ENCODE data around the gene NBL1. TPM values are rescaled to one million over a fixed set of nuclear protein-coding genes. Genes with fewer than 3 reads are reported as not detected.

Gene NBL1
- total RNA-seq, 1 donor from 2014 or later: 2.4 TPM

DNA sequence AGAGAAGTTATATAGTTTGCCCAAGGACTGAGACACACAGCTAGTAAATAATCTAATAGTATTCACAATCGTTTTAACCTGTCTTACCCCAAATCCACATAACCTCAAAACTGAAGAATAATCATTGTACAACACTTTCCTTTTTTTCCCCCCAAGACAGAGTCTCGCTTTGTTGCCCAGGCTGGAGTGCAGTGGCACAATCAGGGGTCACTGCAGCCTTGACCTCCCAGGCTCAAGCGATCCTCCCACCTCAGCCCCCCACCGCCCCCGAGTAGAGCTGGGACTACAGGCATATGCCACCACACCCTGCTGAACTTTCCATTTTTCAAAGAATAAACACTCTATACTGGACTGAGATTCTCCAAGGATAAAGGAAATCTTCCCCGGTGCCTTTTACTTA is 28.7 kb upstream of the NBL1 start:
- Histone ChIP-seq H3K27me3 (no peaks in the 10 kb centered on the region), H3F3A (ENCODE audit: low read depth) (no peaks in the 10 kb centered on the region), H3K4me1 (peaks cover 10% of the 10 kb centered on the region), H3K27ac (no peak overlapping the region), H3K4me2 (no peak overlapping the region), H3K79me2 (ENCODE audit: low read depth) (peaks cover 16% of the 10 kb centered on the region), H4K20me1 (ENCODE audit: low read depth) (peaks cover 16% of the 10 kb centered on the region), H3K36me3 (no peaks in the 10 kb centered on the region), H3K9ac (no peak overlapping the region), H3K4me3 (no peak overlapping the region), H3K9me3 (ENCODE audit: low read depth) (no peaks in the 10 kb centered on the region), H2AFZ (replicated peaks) (no peak overlapping the region)
- Mint-ChIP-seq H3K4me3 (no peak overlapping the region), H3K9me3 (no peaks in the 10 kb centered on the region), H3K36me3 (peaks cover 6% of the 10 kb centered on the region), H3K4me1 (peaks cover 22% of the 10 kb centered on the region), H3K27ac (no peak overlapping the region), H3K27me3 (ENCODE audit: insufficient read depth, low read depth) (no peaks in the 10 kb centered on the region)
- DNase-seq (ENCODE audit: low spot score): no peak
- TF ChIP-seq, protein P1, sequence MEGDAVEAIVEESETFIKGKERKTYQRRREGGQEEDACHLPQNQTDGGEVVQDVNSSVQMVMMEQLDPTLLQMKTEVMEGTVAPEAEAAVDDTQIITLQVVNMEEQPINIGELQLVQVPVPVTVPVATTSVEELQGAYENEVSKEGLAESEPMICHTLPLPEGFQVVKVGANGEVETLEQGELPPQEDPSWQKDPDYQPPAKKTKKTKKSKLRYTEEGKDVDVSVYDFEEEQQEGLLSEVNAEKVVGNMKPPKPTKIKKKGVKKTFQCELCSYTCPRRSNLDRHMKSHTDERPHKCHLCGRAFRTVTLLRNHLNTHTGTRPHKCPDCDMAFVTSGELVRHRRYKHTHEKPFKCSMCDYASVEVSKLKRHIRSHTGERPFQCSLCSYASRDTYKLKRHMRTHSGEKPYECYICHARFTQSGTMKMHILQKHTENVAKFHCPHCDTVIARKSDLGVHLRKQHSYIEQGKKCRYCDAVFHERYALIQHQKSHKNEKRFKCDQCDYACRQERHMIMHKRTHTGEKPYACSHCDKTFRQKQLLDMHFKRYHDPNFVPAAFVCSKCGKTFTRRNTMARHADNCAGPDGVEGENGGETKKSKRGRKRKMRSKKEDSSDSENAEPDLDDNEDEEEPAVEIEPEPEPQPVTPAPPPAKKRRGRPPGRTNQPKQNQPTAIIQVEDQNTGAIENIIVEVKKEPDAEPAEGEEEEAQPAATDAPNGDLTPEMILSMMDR (IDR thresholded peaks at IDR 0.05): no peak
- no peak for TF ChIP-seq EZH2 (IDR thresholded peaks at IDR 0.05)
- no peak for TF ChIP-seq EZH2phosphoT487 (IDR thresholded peaks at IDR 0.05)

DNA sequence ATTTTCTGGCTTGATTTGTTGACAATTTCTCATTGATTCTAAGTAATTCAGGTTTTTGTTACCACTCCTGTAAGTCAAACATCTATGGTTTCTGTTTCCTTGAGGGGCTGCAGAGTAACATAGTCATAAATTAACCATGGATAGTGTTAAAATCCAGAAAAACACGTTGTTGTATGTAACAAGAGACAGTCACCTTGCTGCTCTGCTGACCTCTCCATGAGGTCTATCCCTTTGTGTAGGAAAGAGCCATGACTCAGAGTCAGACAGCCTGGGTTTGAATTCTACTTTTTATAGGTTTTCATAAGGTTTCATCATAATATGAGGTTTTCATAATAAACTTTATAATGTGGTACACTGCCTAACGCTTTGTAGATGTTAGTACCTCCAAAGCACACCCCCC is 27.6 kb upstream of the NBL1 start:
- Mint-ChIP-seq H3K27me3 (ENCODE audit: insufficient read depth, low read depth) (no peaks in the 10 kb centered on the region), H3K4me1 (peaks cover 22% of the 10 kb centered on the region), H3K9me3 (no peaks in the 10 kb centered on the region), H3K36me3 (peaks cover 6% of the 10 kb centered on the region), H3K27ac (no peak overlapping the region), H3K4me3 (no peak overlapping the region)
- Histone ChIP-seq H3K36me3 (no peaks in the 10 kb centered on the region), H3K4me3 (no peak overlapping the region), H3K9ac (no peak overlapping the region), H3K4me1 (peaks cover 10% of the 10 kb centered on the region), H3K27ac (no peak overlapping the region), H3K9me3 (ENCODE audit: low read depth) (no peaks in the 10 kb centered on the region), H3K27me3 (no peaks in the 10 kb centered on the region), H2AFZ (replicated peaks) (no peak overlapping the region), H3K4me2 (no peak overlapping the region), H4K20me1 (ENCODE audit: low read depth) (peaks cover 16% of the 10 kb centered on the region), H3F3A (ENCODE audit: low read depth) (no peaks in the 10 kb centered on the region), H3K79me2 (ENCODE audit: low read depth) (peaks cover 20% of the 10 kb centered on the region)
- TF ChIP-seq EZH2 (IDR thresholded peaks at IDR 0.05) (no peak), EZH2phosphoT487 (IDR thresholded peaks at IDR 0.05) (no peak)
- TF ChIP-seq, protein P1 (IDR thresholded peaks at IDR 0.05): no peak
- no peak for DNase-seq (ENCODE audit: low spot score)

DNA sequence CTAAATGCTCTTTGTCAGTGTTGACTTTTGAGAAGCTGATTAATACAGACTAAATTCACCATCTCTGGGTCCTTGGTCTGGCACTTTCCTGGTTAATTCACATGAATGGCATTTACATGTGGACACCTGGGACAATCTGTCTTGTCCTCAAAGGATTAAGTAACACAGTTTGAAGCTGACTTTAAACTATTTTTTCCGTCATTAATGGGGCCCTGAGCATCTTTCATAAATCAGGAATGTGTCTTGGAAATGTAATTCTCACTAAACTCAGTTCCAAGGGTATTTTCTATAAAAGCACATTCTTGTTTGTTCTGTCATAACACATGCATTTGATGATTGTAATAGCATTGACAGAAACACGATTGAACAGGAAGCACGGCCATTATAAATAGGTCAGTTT is 26.7 kb upstream of the NBL1 start:
- Mint-ChIP-seq H3K36me3 (peaks cover 7% of the 10 kb centered on the region), H3K4me1 (peaks cover 22% of the 10 kb centered on the region), H3K27ac (no peak overlapping the region), H3K9me3 (no peaks in the 10 kb centered on the region), H3K4me3 (no peak overlapping the region), H3K27me3 (ENCODE audit: insufficient read depth, low read depth) (no peaks in the 10 kb centered on the region)
- DNase-seq (ENCODE audit: low spot score): no peak
- Histone ChIP-seq H3F3A (ENCODE audit: low read depth) (no peaks in the 10 kb centered on the region), H3K4me3 (no peak overlapping the region), H4K20me1 (ENCODE audit: low read depth) (peaks cover 16% of the 10 kb centered on the region), H2AFZ (replicated peaks) (no peak overlapping the region), H3K79me2 (ENCODE audit: low read depth) (peaks cover 20% of the 10 kb centered on the region), H3K4me1 (peaks cover 10% of the 10 kb centered on the region), H3K4me2 (no peak overlapping the region), H3K36me3 (no peaks in the 10 kb centered on the region), H3K27me3 (no peaks in the 10 kb centered on the region), H3K27ac (no peak overlapping the region), H3K9ac (no peak overlapping the region), H3K9me3 (ENCODE audit: low read depth) (no peaks in the 10 kb centered on the region)
- TF ChIP-seq, protein P1 (IDR thresholded peaks at IDR 0.05): no peak
- TF ChIP-seq EZH2phosphoT487 (IDR thresholded peaks at IDR 0.05) (no peak), EZH2 (IDR thresholded peaks at IDR 0.05) (no peak)
